Stimulated activated CD8-positive, alpha-beta memory T cell treated with anti-CD3 and anti-CD28 coated beads, Interleukin-4, amount 100 ng/mL, for 1 hour (primary cell): Measurements from ENCODE around the gene CUEDC2.

Source experiments
- DNase-seq, 2 donors: peaks; one replicate each; pipeline ENCODE4 v3.0.0-alpha.2; 2020; ENCODE audit warnings: low read depth in 2 of 2, low spot score in 1 of 2

Gene CUEDC2

DNA sequence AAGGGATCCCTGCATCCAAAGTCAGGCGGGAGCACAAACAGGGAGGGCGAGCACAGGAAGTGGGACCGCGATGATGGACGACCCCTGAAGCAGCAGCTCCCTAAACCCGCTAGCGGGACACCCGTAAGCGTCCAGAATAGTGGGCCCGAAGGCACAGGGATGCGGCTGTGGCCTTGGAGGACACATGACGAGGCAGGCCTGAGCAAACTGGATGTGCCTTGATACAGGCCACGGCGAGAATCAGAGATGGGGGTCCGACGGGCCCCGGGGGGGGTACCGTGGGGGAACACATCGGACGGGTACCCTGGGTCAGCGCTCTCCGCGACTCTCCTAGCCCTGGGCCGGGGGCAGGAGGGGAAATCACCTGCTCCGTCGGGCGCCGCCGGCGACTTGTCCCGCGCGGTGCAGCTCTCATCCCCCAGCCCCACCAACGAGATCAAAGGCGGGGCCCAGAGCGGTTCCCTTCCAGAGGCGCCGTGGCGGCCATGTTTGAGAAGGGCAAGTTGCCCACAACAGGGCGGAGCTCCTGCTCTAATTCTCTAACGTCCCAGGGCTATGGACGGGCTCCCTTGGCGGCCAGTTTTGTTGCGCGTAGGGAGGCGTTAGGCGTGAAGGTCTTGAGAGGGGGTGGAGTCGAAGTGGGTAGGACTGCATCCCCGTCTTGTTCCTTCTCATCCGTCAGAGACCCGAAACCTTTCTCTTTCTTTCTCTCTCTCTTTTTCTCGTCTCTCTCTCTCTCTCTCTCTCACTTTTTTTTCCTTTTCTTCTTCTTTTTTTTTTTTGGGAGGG lies at the start of gene CUEDC2:
TSS of gene CUEDC2 (minus strand) at position 413 of the 789 bp plus-strand sequence. CDS start 7,386 bp downstream, outside the sequence.
- DNase-seq = peak; percentile 88 to 91

- DNase-seq = no peak
Observed at GRCh38 chr10:102480396-102480795, 48.0 kb upstream of the CUEDC2 start.

DNA sequence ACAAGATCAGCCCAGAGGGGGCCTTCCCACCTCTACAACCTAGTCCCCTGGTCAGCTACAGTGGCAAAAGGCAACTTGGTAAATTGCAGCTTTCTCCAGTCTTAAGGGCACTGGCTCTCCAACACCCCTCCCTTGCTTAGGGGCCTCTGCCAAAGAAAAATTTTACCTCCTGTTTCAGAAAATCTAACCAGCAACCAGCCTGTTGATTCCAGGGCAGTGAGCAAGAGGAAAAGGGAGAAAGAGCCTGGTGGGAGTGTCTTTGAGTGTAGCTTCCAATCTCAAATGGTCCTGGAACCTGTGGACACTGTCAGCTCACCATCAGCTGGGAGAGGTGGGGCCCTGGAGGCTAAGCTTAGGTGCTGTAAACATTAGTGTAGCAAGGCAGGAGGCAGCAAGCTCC lies 47.3 kb upstream of the CUEDC2 start:
- no peak for DNase-seq

DNA sequence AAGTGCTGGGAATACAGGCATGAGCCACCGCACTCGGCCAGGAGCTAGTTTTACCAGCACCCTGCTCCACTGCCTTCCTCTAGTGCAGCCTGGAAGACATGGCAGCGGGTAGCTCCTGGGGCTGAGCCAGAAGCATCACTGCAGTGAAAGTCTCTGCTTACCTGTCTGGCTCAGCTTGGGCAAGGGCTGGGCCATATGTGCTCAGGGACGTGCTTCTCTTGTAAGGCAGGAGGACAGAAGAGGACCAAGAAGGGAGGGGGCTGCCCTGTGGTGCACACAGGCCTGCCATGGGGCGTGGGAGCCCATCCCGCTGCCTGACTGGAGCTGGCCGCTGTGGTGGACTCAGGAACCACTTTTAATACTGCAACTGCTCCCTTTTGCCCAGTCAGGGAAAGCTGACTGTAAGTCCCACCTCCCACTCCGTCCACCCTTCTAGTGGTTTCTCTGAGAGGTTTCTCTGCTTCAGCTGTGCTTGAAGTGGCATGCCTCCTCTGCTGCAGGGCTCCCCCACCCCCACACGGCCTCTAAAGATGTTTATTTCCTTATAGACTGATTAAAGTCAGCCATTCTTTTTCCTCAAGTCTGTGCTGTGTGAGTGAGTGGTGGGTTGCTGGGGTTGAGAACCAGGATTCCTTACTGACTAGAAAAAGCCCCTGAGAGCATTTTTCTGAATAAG lies 44.2 kb upstream of the CUEDC2 start:
- DNase-seq = no peak

- DNase-seq = no peak
Observed at GRCh38 chr10:102475451-102476040, 43.2 kb upstream of the CUEDC2 start.

- no peak for DNase-seq
Observed at GRCh38 chr10:102473445-102474331, 41.3 kb upstream of the CUEDC2 start.

- no peak for DNase-seq
Observed at GRCh38 chr10:102470579-102471546, 38.5 kb upstream of the CUEDC2 start.

- DNase-seq = no peak
Observed at GRCh38 chr10:102468683-102469082, 36.3 kb upstream of the CUEDC2 start.

GRCh38 chr10:102467971-102468438 lies 35.6 kb upstream of the CUEDC2 start:
- DNase-seq = no peak

DNA sequence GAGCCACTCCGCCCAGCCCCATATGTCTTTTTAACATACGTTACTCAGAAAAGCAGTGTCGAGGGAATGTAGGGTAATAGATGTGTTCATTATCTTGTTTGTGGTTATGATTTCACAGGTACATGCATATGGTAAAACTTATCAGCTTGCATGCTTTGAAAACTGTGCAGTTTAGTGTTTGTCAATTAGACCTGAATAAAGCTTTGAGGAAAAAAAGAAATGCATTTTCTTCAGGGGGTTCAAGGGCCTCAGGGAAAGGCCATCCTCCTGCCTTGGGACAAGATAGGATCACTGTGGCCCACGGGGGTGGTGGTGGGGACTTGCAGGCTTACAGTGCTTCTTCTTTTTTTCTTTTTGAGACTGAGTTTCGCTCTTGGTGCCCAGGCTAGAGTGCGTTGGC lies 34.9 kb upstream of the CUEDC2 start:
- no peak for DNase-seq

- no peak for DNase-seq
Observed at GRCh38 chr10:102465466-102465865, 33.1 kb upstream of the CUEDC2 start.

DNA sequence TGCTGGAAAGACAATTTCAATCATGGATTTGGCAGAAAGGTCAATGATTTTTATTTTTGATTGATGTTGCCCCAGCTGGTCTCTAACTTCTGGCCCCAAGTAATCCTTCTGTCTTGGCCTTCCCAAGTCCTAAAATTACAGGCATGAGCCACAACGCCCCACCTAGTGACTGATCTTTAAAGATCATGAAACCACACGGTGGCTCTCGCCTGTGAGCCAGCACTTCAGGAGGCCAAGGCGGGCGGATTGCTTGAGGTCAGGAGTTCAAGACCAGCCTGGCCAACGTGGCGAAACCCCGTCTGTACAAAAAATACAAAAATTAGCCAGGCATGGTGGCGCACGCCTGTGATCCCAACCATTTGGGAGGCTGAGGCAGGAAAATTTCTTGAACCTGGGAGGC lies 31.6 kb upstream of the CUEDC2 start:
- DNase-seq = no peak

DNA sequence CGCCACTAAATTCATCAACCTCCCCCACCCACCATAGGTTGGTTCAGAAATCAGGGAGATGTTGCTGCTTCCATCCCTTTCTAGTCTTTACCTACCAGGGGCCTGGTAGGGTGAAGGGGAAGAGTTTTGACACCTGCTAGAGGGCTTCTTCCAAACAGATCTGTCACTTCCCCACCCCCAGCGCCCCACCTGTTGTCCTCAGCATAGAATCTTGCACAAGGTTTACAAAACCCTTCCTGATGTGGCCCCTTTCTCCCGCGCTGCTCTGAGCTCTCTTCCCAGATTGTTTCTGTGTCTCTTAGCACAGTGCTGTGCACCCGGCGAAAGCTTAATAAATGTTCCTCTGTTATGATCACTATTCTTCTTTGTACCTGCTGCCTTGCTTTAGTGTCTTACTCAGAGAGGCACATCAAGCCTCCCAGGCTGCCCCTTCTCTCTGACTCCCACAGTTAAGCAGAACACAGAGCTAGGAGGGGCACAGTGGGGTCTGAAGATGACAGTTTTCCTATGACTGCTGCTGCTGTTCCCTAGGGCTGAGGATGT lies 30.2 kb upstream of the CUEDC2 start:
- DNase-seq = no peak

DNA sequence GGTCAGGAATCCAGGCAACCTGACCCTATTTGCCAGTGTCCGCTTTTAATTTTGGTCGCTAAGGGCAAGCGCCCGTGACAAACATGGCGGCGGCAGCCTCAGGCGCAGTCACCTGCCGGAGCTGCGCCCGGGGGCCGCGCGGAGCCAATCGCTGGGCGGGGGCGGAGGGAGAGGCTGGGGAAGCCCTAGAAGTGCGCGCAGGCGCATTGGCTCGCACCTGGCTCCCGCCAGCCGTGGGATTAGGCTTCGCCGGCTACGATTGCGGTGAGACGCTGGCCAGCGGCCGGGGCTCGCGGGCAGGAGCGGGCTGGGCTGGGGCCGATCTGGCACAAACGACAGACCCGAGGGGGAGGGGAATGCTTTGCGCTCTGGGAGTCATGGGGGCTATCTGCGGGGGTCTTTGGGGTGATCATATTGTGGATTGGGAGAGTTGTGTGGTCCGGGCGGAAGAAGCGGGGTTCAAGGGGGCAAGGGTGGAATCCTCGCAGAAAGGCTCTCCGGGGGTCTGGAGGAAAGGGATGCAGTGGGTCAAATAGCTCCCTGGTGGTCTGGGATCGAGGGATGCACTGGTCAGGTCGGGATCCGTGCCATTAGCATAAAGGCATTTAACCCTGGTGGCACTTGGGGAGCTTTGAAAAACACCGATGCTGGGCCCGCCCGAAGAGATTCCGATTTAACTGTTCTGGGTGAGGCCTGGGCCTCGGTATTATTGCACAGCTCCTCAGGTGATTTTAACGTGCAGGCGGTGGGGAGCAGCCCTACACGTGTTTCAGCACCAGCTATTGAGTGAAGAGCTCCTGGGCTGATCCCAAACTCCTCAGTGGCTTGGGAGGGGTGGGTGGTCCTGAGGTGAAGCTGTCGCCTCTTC lies 29.0 kb upstream of the CUEDC2 start:
- peak; percentile 79 to 84 for DNase-seq

DNA sequence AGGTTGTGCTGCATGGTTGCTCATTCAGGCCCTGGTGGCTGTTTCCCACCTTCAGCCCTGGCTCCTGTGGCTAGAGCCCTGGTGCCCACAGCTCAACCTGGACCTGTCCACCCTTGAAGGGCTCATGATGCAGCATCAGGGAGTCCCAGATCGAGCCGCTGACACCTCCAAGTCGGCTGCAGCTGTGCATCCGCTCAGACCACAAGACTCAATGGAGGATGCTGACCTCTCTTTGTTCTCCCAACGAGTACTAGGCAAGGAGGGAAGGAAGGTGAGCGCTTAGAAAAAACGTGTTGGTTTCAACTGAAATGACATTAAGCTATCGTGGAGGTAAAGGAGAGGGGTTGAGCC lies 28.4 kb upstream of the CUEDC2 start:
- DNase-seq = no peak

- no peak for DNase-seq
Observed at GRCh38 chr10:102458656-102459055, 26.3 kb upstream of the CUEDC2 start.

DNA sequence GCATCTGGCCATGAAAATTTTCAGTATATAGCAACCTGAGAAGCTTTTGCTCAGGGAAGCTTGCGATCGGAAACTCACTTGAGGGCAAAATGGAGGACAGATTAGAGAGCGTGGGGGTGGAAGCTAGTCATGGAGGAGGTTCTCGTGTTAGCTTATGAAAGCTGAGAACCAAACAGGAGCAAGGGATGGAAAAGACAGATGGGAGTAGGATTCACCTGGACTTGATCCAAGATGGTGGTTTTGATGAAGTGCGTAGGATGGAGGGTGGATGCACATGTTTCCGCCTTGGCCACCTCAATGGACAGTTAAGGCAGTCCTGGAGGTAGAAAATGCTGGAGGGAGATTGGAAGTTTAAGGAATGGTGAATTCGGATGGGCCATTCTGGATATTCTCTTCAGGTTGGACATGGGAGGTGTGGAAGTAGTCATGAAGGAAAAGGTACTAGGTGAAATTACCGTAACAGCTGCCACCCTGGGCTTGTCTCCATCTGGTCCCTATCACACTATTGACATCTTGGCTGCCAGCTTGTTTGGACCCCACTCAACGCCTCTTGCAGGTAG lies 25.3 kb upstream of the CUEDC2 start:
- no peak for DNase-seq

- DNase-seq = no peak
Observed at GRCh38 chr10:102455893-102456471, 23.6 kb upstream of the CUEDC2 start.
